IPS-NIHi7 (cell line): ENCODE data around the gene DGKB.

Source experiments
- DNase-seq: peaks from one replicate; pipeline ENCODE4 v3.0.0; 2012; ENCODE audit warnings: mixed read lengths; ENCODE audit errors: extremely low spot score

Gene DGKB

DNA sequence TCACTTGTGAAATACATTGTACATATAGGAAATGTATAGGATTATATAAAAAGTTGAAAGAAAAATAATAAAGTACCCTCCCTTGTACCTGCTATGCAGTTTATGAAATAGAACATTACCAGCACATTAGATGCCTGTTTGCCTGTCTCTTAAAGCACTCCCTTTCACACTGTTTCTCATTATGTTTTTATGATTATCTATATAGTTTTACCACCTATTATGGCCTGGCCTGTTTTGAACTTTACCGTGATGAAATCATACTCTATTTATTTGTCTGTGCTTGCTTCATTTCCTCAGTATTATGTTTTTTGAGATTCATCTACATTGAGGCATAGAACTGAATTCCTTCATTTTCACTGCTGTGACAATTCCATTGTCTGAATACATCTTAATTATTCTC is 41.1 kb downstream of the DGKB start:
- DNase-seq, result no peak

DNA sequence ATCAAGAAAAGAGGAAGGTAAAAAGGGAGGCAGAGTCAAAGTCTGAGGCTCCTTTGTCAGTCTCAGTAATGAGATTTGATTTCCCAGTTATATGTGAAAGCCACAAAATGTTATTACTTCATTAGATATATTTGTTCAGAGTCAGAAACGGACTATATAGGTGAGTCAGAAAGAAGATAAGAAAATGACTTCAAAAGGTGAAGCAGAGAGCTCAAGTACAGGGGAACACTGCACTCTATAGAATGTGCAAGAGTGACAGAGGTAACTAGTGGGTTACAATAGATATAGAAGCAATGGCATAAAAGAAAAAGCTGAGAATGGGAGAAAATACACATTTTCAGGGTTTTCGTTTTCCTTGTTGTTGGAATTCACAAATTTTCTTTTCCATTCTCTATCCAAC is 43.3 kb downstream of the DGKB start:
- no peak for DNase-seq

DNA sequence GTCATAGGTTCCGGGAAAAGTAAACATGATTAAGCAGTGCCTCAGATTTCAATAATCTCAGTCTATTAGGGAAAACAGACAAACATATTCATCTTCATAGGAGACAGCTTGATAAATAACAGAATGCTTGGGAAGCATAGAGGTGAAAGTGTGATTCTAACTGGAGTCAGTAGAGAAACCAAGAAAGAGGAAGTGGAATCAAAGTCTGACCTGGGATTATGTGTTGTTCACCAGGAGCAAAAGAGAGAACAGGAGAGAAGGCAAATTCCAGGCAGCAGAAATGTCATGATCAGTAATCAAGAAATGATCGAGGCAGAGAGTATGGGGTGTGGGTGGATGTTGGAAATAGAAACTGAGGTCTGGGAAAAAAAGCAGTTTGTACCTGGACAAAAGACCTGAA is 43.7 kb downstream of the DGKB start:
- no peak for DNase-seq

DNA sequence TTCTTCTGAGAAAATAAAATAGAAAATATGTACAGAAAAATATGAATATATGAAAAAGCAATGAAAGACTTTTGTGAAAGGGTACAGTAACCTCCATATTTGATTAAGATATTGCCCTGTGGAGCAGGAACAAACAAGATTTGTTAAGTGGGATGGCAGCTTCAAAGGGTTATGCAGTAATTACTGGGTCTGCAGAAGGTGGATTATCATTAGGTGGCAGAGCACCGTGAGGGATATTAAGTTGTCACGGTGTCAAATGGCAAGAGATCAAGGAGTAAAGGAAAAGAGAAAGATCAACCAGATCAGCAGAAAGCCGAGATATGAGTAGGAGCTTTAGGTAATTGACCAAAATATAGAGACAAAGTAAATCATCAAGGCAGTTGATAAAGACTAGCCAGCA is 44.1 kb downstream of the DGKB start:
- DNase-seq, result no peak

DNA sequence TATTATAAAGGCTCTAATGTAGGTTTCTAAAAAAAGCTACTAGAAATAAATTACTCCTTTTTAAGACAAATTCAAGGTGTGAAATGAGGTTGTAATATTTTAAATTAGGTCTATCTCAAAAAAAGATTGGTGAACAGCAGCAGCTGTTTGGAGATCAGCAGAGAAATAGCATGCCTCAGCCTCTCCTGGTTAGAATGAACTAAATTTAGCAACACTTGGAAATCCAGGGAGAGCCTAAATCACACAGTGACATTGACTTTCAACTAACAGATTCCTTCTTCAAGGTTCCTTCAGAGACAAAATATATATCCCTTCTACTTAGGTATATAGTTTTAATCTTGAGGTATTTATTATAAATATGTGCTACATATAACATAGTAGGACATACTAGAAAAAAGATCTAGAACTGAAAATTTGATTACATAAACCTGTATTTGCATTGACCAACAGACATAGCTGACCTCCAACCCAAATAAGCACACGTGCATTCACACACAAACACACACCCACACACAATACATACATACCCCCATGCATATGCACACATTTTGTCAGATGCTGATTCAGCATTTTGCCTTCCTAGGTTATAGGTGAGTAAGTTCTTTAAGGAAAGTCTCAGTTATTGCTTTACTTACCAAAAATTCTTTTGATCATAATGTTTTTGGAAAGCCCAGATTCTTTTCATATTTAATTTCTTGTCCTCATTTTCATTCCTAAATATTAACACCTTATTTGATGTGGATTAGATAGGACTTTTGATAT is 47.3 kb downstream of the DGKB start:
- DNase-seq, result no peak

DNA sequence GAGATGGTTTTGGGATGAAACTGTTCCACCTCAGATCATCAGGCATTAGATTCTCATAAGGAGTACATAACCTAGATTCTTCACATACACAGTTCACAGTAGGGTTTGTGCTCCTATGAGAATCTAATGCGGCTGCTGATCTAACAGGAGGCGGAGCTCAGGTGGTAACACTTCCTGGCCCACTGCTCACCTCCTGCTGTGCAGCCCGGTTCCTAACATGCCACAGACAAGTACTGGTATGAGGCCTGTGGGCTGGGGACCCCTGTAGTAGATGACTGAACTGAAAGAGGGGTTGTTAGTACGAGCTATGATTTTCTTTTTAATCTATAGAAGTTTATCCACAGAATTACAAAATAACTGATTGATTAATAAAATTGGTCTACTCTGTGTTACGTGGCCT is 48.1 kb downstream of the DGKB start:
- DNase-seq, result no peak

DNA sequence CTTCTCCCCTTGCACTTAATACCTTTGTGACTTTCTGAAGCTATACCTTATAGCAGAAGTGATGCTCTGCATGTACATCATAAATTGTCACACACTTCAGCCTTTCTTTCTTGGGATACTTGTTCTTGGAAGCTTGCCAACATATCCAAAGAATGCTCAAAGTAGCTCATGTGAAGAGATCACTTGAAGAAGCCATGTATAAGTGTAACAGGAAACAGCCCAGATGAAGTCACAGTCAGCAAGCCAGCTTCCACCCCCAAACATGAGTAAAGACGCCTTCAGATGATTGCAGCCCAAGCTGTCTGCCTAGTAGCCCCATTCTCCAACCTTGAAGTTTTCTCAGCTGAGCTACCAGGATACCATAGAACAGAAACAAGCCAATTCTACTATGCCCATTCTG is 50.9 kb downstream of the DGKB start:
- DNase-seq, result no peak

DNA sequence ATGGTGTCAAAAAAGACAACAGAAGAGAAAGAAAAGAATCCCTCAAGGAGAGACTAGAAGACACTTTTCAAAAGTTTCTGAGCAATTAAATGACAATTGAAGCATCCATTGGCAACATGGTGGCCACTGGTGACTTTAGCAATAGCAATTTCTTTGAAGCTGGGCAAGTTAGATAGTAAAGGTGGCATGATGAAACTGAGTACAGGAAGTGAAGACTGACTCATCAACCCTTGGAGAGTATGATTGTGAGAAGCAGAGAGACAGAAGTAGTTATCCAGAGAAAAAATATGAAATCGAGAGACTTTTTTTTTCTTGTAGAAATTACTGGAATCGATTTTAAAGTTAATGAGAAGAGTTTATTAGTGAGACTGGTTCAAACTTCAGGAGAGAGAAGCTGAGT is 52.5 kb downstream of the DGKB start:
- DNase-seq, result no peak

DNA sequence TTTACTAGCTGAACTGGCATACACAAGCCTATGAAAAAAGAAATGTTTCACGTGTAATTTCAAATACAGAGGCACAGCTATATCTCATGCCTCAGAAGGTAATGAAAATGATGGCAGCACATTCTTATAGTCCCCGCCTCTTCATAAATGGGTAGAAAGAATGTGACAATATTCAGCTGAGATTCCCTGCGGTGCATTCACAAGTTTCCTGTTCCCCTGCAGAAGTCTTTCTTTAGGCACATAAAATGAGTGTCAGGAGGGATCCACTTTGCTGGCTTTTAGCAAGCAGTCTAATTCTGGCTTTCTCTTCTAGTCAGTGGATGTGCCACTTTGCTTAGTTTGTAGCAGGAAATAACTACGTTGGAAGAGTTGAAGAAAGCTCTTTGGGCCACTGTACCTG is 56.1 kb downstream of the DGKB start:
- no peak for DNase-seq

DNA sequence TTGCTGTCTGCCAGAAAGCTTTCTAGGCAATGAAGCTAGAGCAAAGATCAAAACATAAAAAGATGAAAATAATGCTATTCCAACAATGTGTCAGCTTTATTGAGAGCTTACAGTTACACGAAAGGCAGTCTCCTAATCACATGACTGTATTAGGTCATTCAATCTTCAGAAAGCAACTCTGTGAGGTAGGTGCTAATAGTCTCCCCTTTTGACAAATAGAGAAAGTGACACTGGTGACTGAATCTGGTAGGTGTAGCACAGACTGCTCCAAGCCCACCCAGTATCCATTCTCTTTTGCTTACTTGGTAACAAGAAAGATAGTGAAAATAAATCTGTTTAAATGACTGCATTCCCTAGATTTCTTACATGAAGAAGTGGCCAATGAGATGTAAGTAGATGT is 58.8 kb downstream of the DGKB start:
- DNase-seq, result no peak

DNA sequence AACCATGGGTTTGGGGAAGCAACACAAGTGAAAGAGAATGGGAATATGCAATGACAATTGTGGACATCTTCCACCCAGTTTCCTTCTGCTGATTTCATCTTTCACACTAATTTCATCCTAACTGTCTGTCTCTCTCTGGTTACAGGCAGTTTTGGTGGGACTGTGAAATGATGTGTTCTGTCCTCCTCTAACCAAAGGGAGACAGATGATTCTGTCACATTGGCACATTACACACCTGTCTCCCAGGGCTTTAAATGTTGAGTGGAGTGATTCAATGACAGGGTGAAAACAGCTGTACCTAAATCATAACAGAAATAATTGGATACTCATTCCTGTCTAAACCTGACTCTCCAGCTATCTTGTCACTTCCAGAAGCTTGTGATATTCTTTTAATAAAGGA is 60.0 kb downstream of the DGKB start:
- DNase-seq, result no peak

DNA sequence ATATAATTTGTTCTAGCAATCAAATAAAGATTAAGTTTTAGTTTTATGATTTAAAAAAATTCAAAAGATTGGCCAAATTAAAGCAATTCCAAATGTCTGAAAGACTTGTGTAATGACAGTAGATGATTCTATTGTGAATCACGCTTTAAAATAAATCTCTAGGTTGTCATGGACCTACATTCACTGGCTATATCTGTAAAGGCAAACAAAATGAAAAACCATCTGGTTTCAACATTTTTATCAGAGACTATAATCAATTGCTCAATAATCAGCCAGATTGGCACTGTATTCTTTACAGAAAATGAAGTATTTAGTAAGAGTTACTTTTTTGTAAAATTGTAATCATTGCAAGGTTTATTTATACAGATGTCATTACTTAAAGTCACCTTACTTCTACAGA is 60.7 kb downstream of the DGKB start:
- DNase-seq, result no peak

DNA sequence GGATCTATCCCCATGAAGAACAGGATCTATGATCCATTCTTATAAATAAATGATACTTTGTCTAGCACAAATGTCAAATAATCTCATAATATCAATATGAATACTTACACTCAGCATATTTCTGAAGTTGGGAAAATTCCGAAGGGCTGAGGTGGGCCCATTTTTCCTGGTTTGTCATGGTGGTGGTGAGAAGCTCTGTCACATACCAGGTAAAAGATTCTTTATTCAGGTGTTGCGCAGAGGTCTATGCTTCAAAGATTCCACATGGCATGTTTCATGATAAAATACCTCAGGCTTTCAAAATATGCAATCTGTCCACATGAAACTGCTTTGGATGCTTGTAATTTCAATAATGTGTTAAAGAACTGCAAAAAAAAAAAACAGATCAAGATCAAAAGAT is 61.5 kb downstream of the DGKB start:
- DNase-seq, result no peak

DNA sequence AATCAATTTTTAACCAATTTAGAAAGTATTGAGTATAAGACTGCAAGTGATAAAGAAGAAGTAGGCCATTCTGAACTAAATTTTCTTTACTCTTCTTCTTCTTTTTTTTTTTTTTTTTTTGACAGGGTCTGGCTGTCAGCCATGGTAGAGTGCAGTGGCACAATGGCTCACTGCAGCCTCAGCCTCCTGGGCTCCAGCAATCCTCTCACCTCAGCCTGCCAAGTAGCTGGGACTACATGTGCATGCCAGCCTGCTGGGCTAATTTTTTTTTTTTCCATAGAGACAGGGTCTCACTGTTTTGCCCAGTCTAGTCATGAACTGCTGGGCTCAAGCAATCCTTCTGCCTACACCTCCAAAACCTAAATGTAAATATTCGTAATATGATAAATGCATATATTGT is 63.2 kb downstream of the DGKB start:
- DNase-seq, result no peak

DNA sequence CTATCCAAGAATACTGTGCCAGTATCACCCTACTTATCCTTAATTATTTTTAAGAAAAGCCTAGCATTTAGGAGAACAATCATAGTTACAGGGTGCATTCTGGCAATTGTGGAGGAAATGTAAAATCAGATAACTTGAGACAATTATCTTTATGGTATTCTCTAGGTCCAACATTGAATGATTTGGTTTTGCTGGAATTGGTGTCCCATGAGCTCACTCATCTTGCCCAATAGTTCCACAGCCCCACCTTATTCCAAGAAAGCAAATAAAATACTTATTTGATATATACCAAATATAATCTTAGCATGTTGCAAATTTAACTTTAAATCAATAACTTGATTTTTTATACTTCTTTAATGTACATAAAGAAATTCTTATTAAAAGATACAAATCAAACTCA is 65.3 kb downstream of the DGKB start:
- DNase-seq, result no peak

DNA sequence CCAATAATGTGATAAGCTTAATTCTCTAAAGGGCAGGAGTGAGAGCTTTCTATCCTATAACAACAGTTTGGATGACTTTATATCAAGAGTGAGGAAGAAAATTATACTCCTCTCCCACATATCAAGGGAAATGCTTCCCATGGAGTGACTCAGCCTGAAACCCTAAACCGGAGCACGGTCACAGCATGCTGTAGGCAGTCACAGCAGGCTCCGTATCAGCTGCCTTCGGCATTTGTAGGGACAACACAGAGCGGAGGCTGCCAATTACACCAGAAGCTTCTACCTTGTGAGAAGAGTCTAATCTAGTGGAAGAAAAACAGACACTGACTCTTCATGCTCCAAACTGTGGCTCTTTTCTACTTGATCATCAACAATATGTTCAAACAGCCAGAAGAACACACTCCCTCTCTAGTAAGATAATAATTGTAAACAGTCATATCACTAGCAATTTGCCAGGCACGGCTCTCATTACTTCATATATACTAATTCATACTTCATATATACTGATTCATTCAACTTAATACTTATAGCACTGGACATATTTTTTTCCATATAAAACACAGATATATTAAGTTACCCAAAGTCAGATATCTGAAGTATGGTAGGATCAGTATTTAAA is 65.9 kb downstream of the DGKB start:
- peak; percentile 77 for DNase-seq

DNA sequence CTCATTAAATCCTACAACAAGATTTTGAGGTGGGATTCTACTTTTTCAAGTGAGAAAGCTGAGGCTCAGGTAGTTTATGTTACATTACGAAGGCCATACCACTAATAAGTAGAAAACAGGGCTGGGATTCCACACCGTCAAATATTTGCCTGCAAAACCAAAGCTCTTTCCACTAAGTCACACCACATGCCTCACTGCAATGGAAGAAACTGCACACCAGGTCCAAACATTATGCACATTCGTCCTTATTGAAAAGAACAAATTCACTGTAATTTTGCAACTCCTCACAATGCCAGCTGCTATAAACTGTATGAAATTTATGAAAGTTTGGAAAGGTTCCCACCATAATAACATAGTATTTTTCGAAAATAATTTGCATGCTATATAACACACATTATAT is 66.5 kb downstream of the DGKB start:
- DNase-seq, result no peak

DNA sequence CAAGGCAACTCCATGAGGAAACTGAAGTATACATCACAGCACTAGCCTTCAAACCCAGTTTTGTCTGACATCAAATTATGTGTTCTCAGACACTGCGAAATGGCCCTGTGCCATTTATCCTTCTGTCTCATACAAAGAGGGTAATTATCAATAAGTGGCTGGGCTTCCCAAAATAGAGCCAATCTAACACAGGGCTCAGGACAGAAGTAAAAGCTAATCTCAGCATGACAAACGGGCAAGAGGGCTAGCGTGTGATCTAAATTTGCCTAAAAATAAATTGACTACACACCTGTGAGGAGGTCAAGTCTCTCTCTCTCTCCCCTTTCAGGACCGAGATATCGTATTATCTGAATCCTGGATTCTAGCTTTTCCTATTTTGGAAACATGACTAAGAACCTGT is 67.2 kb downstream of the DGKB start:
- no peak for DNase-seq

DNA sequence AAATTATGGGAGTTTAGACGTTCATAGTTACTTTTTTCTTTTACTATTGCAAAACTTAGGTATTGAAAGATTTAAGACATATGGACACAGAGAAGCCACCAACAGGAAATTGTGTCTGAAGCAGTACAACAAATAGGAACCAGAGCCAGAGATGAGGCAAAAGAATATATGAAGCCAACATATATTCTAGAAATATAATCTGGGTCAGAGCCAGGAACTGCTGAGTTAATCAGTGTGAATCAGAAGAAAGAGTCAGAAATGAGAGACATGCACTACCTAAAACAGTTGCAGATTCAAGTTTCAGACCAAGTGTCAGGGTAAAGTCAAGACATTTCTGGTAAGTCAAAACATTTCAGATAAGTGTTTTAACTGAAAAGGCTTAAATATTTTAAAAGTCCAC is 67.7 kb downstream of the DGKB start:
- no peak for DNase-seq

DNA sequence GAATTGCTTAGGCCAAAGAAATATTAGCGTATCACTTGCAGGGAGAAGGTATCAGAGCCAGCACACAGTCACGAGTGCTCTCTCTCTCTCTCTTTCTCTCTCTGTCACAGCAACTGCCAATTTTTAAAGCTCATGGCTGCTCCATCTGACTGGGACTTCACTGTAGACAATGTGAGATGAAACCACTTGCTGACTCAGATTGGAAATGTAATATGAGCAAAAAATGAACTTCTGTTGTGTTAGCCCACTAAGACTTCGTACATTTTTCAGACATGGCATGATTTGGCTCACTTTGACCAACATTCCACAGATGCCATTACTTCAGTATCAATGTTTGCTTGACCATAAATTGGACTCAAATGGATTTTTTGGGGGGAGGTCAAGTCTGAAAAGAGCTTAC is 68.1 kb downstream of the DGKB start:
- no peak for DNase-seq

DNA sequence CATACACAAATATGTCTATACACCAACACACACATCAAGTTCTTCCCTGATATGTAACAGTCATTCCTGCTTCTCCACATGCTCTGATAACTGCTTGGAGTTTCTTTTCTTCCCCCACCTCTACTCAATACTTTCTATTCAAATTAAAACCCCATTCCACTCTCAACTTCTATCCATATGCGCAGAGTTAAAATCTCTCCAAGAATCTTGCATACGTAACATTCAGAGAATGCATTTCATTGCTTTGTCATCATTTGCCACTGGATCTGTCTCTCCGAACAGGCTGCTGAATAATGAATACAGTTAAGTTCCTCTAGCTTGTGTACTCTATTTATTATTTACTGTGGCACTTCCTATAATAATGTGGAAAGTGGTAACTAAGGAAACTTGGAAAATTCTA is 68.8 kb downstream of the DGKB start:
- DNase-seq, result no peak

DNA sequence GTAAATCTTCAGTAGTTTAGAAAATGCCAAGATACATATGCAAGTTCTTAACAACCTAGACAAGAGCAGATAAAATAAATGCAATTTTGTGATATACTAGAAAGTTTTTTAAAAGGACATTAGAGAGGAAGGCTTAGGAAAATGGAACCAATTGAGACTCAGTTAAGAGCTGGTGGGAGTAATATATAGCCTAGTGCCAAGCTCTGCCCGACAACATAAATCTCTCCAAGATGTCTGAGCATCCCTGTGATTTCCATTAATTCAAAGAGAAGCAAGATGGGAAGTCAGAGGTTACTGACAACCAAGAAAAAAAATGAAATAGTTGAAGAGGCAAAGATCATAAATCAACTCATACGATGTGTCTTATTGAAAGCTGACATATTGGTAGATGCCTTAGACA is 74.5 kb downstream of the DGKB start:
- DNase-seq, result no peak

DNA sequence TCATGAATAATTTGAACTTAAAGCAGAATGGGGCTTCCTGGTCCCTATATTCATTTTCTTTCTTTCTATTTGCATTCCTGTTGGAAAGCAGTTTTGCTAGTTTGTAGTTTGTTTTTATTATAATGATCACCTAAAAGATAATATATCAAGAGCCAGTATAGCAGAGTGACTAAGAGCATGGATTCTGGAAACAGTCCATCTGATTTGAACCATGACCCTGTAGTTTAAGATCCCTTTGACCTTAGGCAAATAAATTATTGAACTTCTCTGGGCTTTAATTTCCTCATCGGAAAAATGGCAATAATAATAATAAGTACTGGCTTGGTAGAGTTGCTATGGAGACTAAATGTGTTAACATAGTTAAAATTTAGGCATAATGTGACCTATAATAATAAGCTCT is 76.1 kb downstream of the DGKB start:
- no peak for DNase-seq

DNA sequence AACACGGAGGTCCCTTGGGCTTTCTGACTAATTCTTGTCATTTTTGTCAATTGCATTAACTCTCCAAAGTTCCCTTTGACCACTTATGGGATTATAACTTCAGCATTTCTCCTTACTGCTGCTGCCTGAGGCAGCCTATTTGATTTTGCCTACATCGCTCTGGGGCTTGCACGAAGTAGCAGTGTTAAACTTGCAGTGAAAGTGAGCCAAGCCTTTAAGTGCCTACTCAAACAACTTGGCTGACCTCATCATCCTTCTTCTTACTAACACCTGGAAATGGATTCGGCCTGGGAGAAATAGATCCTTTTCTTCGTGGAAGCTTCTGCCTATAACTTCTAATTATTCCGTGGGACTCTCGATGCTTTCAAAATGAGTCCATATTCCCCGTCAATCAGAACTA is 76.6 kb downstream of the DGKB start:
- no peak for DNase-seq
